HG03135 (cell line): ENCODE measurements around the gene INTS2.
A peak's percentile ranks its signal among the peaks of the same experiment; 100 is the strongest.
"Not testable (repeated sequence)": the region's sequence is repeated elsewhere in the genome, so short reads cannot be mapped to it uniquely, and the experiment has no call there.

Source experiments
- ATAC-seq: cut with Tn5 transposase; IDR thresholded peaks from one replicate; pipeline ENCODE4 v1.9.1; 2021; ENCODE audit warnings: mild to moderate bottlenecking, moderate library complexity; ENCODE audit not compliant: unreplicated experiment

INTS2 gene

GRCh38 chr17:61927208-61928100, at the start of gene INTS2:
TSS of gene INTS2 (minus strand) at chr17:61927982. CDS start at chr17:61926644, 1,338 bp downstream.
- peak; percentile 76 for ATAC-seq

GRCh38 chr17:61974115-61974514, 46.3 kb upstream of the INTS2 start:
- no peak for ATAC-seq

- ATAC-seq: no peak
Observed at GRCh38 chr17:61972311-61972710, 44.5 kb upstream of the INTS2 start.

GRCh38 chr17:61970030-61970429, 42.2 kb upstream of the INTS2 start:
- no peak for ATAC-seq

GRCh38 chr17:61968757-61969156, 41.0 kb upstream of the INTS2 start:
- no peak for ATAC-seq

GRCh38 chr17:61967729-61968128, 39.9 kb upstream of the INTS2 start:
- no peak for ATAC-seq

- no peak for ATAC-seq
Observed at GRCh38 chr17:61966191-61966590, 38.4 kb upstream of the INTS2 start.

GRCh38 chr17:61955619-61956018, 27.8 kb upstream of the INTS2 start:
- no peak for ATAC-seq

GRCh38 chr17:61947367-61948078, 19.7 kb upstream of the INTS2 start:
- no peak for ATAC-seq

- ATAC-seq: no peak
Observed at GRCh38 chr17:61946359-61946758, 18.6 kb upstream of the INTS2 start.

- ATAC-seq: no peak
Observed at GRCh38 chr17:61943117-61943516, 15.3 kb upstream of the INTS2 start.

- no peak for ATAC-seq
Observed at GRCh38 chr17:61942085-61942484, 14.3 kb upstream of the INTS2 start.

GRCh38 chr17:61928101-61928436, 287 bp upstream of the INTS2 start:
- ATAC-seq: peak; percentile 6

GRCh38 chr17:61926826-61927207, 965 bp downstream of the INTS2 start:
- no peak for ATAC-seq

- not testable (repeated sequence) for ATAC-seq
Observed at GRCh38 chr17:61915162-61915561, 12.6 kb downstream of the INTS2 start.

GRCh38 chr17:61908292-61909037, 19.3 kb downstream of the INTS2 start:
- ATAC-seq: no peak

- ATAC-seq: no peak
Observed at GRCh38 chr17:61907361-61907760, 20.4 kb downstream of the INTS2 start.

GRCh38 chr17:61904094-61904710, 23.6 kb downstream of the INTS2 start:
- peak; percentile 86 for ATAC-seq

GRCh38 chr17:61903251-61903650, 24.5 kb downstream of the INTS2 start:
- no peak for ATAC-seq

- ATAC-seq: no peak
Observed at GRCh38 chr17:61897548-61898180, 30.1 kb downstream of the INTS2 start.

- ATAC-seq: no peak
Observed at GRCh38 chr17:61895391-61895790, 32.4 kb downstream of the INTS2 start.
